Fibroblast of skin of abdomen (primary cell): ENCODE data around the gene GTPBP1.

Experiments
- DNase-seq: peaks from one replicate; pipeline ENCODE4 v3.0.0-alpha.2; 2013

GTPBP1 gene

GRCh38 chr22:38727123-38727522 is 21.4 kb downstream of the GTPBP1 start:
- no peak for DNase-seq

GRCh38 chr22:38727530-38728451 is 22.0 kb downstream of the GTPBP1 start:
- DNase-seq = no peak

- no peak for DNase-seq
Measured at GRCh38 chr22:38728871-38729796, 23.4 kb downstream of the GTPBP1 start.

GRCh38 chr22:38729946-38730345 is 24.2 kb downstream of the GTPBP1 start:
- no peak for DNase-seq

GRCh38 chr22:38730411-38730871 is 24.7 kb downstream of the GTPBP1 start:
- no peak for DNase-seq

GRCh38 chr22:38731703-38732161 is 26.0 kb downstream of the GTPBP1 start:
- no peak for DNase-seq

DNA sequence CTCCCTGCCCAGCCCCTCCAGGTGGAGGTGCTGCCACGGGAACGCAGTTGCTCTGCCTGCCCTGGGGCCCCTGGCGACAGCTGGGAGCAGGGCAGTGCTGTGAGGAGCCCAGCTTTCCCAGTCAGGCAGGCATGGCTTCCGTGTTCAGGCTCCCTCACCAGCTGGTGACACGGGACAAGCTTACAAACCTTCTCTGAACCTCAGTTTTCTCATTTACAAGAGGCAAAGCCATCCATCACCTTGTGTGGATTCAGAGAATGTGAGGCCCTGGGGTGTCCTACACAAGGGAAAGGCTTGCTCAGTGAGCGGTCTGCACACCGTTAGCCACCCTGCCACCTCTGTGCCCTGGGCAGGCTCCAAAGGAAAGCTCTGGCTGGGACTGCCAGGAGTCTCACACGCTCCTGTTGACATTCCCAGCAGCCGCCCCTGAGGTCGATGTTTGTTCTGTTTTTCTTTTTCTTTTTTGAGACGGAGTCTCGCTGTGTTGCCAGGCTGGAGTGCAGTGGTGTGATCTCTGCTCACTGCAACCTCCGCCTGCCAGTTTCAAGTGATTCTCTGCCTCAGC is 26.6 kb downstream of the GTPBP1 start:
- no peak for DNase-seq

DNA sequence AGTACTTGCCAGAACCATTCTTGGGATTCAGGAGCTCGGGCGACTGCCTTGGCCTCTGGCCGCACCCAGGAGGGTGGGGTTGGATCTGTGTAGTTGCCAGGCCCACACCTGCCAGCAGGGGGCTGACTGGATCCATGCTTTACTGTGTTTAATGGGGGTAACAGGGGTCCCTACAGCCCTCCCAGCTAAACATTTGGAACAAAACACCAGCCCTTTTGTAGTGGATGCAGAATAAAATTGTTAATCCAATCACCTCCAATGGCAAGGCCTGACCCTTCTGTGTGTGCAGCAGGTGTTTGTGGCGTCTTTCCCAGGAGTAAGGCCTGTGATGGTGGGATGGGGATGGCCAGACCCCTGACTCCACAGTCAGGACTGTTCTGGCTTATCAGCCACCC is 27.6 kb downstream of the GTPBP1 start:
- peak; percentile 13 for DNase-seq

DNA sequence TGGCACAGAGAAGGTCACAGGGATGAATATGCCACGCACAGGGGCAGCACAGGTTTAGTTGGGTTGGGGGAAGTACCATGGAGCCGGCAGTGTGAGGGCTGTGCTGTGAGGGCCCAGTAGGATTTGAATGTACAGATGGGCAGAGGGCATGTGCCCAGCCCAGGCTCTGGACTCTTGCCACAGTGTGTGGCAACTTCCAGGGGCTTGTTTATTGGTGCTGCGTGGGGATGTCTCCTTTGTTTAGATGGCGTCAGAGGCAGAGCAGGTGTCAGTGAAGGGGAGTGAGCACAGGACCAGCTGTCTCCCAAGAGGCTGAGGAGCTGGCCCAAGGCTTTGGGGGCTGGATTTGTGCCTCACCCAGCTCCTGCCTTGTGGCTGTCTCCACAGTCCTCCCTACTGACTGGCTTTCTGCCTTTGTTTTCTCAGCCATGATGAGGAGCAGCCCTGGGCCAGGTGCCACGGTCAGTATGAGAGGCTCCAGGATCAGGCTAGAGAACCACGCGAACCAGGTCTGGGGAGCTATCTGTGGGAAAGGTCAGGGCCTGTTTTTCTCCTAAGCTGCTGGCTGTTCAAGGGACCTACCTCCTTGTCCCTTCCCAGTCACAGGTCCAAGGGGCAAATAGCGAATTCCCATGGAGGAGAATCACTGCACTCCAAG is 28.1 kb downstream of the GTPBP1 start:
- no peak for DNase-seq

DNA sequence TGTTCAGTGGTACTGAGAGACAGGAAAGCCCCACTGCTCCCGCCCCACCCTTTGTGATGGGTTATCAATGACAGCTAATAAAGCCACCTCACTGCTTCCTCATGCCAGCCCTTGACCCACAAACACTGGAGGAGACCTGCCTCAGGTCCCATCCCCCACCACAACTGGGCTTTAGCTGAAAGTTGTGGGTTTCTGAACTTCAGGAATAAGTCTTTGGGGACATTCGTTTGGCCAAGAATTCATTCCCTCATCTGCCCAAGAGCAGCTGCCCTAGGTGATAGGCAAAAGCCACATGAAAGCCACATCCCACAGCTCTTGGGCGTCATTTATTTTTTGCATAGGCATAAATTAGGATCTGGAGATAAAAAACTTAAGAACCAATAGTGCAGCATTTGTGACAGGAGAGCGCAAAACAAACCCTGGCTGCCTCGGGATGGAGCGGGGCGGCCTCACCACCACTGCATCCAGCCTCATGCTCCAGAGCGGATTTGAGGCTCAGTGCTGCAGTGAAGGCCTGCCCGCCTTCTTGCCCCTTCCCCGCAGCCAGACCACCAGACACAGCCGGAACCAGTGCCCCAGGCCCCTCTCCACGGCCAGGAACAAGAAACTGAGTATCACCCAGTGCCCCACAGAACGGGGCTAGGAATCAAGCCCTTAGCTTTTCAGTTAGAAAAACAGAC is 28.8 kb downstream of the GTPBP1 start:
- no peak for DNase-seq

DNA sequence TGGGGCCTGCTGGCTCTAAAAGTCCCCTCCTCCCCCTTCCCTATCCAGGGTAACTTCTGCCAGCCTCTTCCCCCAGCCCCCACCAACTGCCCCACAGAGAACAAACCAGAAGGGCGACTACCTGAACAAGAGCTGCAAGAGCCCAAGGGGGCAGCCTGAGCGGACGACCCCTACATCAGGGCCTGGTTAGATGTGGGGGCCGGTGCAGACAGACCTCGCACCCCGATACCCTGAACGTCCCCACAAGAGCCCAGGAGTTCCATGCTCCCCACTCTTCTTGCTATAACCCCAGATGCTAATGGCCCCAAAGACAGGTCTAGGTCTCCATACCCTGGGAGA is 29.4 kb downstream of the GTPBP1 start:
- DNase-seq = no peak

- DNase-seq = no peak
Measured at GRCh38 chr22:38735465-38736256, 29.9 kb downstream of the GTPBP1 start.

DNA sequence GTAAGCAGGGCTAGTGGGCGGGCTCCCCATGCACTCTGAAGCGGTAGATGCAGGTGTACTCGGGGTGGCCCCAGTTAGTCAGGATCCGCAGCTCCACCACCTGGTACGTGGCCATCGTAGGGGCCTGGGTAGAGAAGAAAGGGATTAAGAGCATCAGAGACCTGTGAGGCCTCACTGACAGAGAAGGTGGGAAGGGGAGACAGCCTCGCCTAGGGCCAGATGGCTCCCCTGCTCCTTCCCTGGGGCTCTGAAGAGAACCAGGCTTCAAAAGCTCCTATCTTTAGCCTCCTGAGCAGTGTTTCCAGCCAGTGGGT is 30.5 kb downstream of the GTPBP1 start:
- DNase-seq = no peak

DNA sequence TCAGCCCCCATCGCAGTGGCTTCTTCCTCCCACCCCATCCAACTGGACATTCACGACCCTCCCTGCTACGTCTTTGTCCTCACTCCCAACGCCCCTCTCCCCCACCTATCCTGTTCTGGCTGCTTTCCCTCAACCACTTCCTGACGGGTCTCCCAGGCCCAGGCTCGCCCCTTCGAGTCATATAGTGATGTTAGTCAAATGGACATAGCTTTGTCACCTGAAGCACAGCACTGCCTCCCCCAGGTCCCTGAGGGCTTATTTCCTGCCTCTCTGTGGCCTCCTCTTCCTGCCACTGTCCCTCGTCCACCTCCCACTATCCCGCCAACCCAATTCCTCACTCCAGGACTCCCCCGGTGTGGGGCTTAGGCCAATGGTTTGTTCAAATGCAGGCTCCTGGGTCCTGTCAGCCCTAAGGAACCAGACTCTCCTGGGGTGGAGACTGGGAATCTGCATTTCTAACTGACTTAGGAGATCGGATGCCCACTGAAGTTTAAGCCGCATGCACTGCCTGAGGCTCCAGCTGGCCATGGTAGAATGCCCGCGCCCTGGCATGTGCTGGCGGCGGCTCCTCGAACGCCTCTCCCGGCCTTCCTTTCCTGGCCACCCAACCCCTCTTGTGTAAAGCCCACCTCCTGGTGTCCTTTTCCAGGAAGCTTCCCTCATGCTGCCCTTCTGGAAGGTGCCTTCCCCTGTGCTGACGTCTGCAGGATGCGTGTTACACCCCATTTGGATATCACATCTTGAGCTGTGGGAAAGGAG is 31.7 kb downstream of the GTPBP1 start:
- peak; percentile 14 for DNase-seq

DNA sequence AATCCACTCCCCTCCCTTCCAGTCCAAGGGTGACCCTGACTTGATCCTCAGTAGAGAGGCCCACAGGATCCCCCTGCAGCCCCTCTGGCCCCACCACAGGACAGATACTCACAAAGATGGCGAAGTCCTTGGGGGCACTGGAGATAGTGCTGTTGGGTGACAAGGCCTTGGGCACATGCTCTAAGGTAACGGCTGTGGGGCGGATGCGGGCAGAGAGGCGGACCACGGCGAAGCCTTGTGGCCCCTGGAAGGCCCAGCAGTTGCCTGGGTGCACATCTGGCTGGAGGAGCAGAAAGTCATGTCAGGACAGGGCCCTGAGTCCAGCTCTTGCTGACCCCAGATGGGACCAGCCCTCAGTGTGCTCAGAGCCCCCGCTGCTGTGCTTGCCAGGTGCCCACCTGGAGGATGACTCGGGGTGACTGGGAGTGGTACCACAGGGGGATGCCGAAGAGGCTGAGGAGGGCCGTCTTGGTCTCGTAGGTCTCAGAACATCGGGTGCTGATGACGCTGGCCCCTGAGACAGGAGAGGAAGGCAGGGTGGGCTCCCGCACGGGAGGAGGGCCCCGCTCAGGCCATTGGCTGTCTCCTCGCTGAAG is 32.8 kb downstream of the GTPBP1 start:
- DNase-seq = no peak

GRCh38 chr22:38739300-38740055 is 33.7 kb downstream of the GTPBP1 start:
- no peak for DNase-seq

DNA sequence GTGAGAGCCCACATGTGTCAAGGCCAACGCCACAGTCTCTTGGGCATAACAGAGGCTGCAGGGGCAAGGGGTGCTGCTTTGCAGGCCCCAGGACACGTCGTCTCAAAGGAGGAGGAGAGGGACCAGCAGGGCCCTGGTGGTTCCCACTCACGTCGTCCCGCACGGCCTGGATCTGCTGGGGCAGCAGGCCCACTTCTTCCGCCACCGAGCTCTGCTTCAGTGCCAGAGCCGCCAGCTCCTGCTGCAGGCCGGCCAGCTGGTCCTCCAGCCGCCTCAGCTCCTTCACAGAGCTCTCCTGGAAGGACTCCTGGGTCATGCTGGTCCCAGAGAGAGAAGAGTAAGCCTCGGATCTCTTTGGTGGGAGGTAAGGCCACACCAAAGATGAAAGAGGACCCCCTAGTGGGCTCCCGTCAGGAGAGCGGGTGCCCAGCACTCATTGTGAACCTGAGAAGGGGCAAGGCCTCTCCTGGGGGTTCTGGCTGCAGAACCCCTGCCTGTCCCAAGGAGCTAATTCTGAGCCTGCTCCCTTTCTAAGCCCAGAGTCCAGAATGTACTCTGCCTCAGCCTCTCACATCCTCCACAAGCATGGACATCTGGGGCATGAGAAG is 34.5 kb downstream of the GTPBP1 start:
- DNase-seq = no peak

- DNase-seq = no peak
Measured at GRCh38 chr22:38740754-38741153, 35.0 kb downstream of the GTPBP1 start.

GRCh38 chr22:38741166-38741565 is 35.4 kb downstream of the GTPBP1 start:
- DNase-seq = no peak
